Activated T-helper 1 cell treated with anti-CD3 and anti-CD28 coated beads, Interleukin-12 subunit alpha, Interleukin-12 subunit beta, Interleukin-2, Interleukin-4 antibody, amounts not matched to agents 30 ng/mL and 10 ng/mL and 1 ng/mL, durations not matched to agents 14 hours and 24 hours and 36 hours (primary cell): Measurements from ENCODE around the gene OR4C13. TPM values are rescaled to one million over a fixed set of nuclear protein-coding genes. Genes with fewer than 3 reads are reported as not detected.
"Not testable (repeated sequence)": the region's sequence is repeated elsewhere in the genome, so short reads cannot be mapped to it uniquely, and the experiment has no call there.

Experiments used
- DNase-seq: peaks from one replicate; pipeline ENCODE4 v3.0.0; 2021; ENCODE audit warnings: low spot score
- H3K27ac Mint-ChIP-seq: one replicate; pipeline ENCODE4 v1.8.0; 2021; ENCODE audit warnings: mild to moderate bottlenecking, mixed read lengths
- H3K27me3 Mint-ChIP-seq: one replicate; pipeline ENCODE4 v1.8.0; 2022; ENCODE audit warnings: mild to moderate bottlenecking, moderate library complexity, mixed read lengths; ENCODE audit not compliant: insufficient read depth
- H3K36me3 Mint-ChIP-seq: one replicate; pipeline ENCODE4 v1.8.0; 2021; ENCODE audit warnings: low read depth, mixed read lengths
- H3K4me1 Mint-ChIP-seq: one replicate; pipeline ENCODE4 v1.8.0; 2021; ENCODE audit warnings: low read depth, mixed read lengths
- H3K4me3 Mint-ChIP-seq: one replicate; pipeline ENCODE4 v1.8.0; 2021; ENCODE audit warnings: mild to moderate bottlenecking, moderate library complexity, mixed read lengths
- H3K9me3 Mint-ChIP-seq: one replicate; pipeline ENCODE4 v1.8.0; 2021; ENCODE audit warnings: mixed read lengths
- intact Hi-C: fragments of 100-400 bp; cut with micrococcal nuclease; formaldehyde crosslinking; loops from one replicate; pipeline ENCODE4 v1.15.1; 2024
- total RNA-seq: library from RNA; stranded (reverse); gene quantifications from 2 replicates; pipeline ENCODE4 v1.2.3, GENCODE V29; 2022

The OR4C13 gene
- not detected in 2 replicates for total RNA-seq

- Mint-ChIP-seq H3K36me3 (no peaks in the 10 kb centered on the region), H3K4me1 (no peaks in the 10 kb centered on the region), H3K9me3 (peaks cover 19% of the 10 kb centered on the region), H3K27me3 (no peaks in the 10 kb centered on the region), H3K27ac (no peak within 1 kb of the TSS), H3K4me3 (no peak within 1 kb of the TSS)
- DNase-seq = no peak
- intact Hi-C loops = no loop called here
Observed at GRCh38 chr11:49952091-49952490, at the start of gene OR4C13. OR4C13 (plus strand) TSS chr11:49952391; CDS start chr11:49952423, 32 bp downstream.

- intact Hi-C loops, H3K27ac Mint-ChIP-seq, H3K4me1 Mint-ChIP-seq, H3K4me3 Mint-ChIP-seq, H3K27me3 Mint-ChIP-seq, DNase-seq, H3K36me3 Mint-ChIP-seq: not testable (repeated sequence)
- H3K9me3 Mint-ChIP-seq = peaks cover 35% of the 10 kb centered on the region
Observed at GRCh38 chr11:49911516-49911915, 40.7 kb upstream of the OR4C13 start.

- DNase-seq, H3K4me3 Mint-ChIP-seq, intact Hi-C loops, H3K36me3 Mint-ChIP-seq, H3K4me1 Mint-ChIP-seq, H3K27ac Mint-ChIP-seq, H3K27me3 Mint-ChIP-seq: not testable (repeated sequence)
- peaks cover 20% of the 10 kb centered on the region for H3K9me3 Mint-ChIP-seq
Observed at GRCh38 chr11:49948701-49949100, 3.5 kb upstream of the OR4C13 start.

- intact Hi-C loops, H3K4me1 Mint-ChIP-seq, H3K27me3 Mint-ChIP-seq, DNase-seq, H3K27ac Mint-ChIP-seq, H3K36me3 Mint-ChIP-seq, H3K9me3 Mint-ChIP-seq, H3K4me3 Mint-ChIP-seq: not testable (repeated sequence)
Observed at GRCh38 chr11:49973439-49973838, 21.2 kb downstream of the OR4C13 start.

- H3K9me3 Mint-ChIP-seq, H3K4me1 Mint-ChIP-seq, H3K4me3 Mint-ChIP-seq, H3K27me3 Mint-ChIP-seq, H3K36me3 Mint-ChIP-seq, H3K27ac Mint-ChIP-seq, intact Hi-C loops, DNase-seq: not testable (repeated sequence)
Observed at GRCh38 chr11:49982435-49982834, 30.2 kb downstream of the OR4C13 start, which contains the start of gene OR4C12. OR4C12 (minus strand) TSS chr11:49982535; CDS start chr11:49982501, 34 bp downstream.

GRCh38 chr11:49995565-49995964 lies 43.4 kb downstream of the OR4C13 start:
- H3K36me3 Mint-ChIP-seq = no peaks in the 10 kb centered on the region
- H3K4me3 Mint-ChIP-seq = no peak overlapping the region
- no peaks in the 10 kb centered on the region for H3K9me3 Mint-ChIP-seq
- H3K27me3 Mint-ChIP-seq = no peaks in the 10 kb centered on the region
- intact Hi-C loops = loop anchor here (5.0 to 10.0 kb wide), 2 partner anchors 1688 to 1821 kb away; partner anchors contain the start of gene OR4S1
- DNase-seq = no peak
- H3K27ac Mint-ChIP-seq = no peak overlapping the region
- H3K4me1 Mint-ChIP-seq = no peaks in the 10 kb centered on the region

Other genes with a start within 250 kb of the OR4C13 start
- not detected in 2 replicates for gene OR4C12, start 30.1 kb downstream of the OR4C13 start, total RNA-seq
- not detected in 2 replicates for gene OR4C45, start 80.5 kb downstream of the OR4C13 start, total RNA-seq